Astrocyte of the spinal cord (primary cell): Measurements from ENCODE around the gene CCDC6.
A peak's percentile ranks its signal among the peaks of the same experiment; 100 is the strongest.

Experiments used
- DNase-seq: peaks from one replicate; pipeline ENCODE4 v3.0.0; 2011; ENCODE audit warnings: low read depth, low spot score
- H3K4me3 ChIP-seq: 2 replicates; pipeline ENCODE4 v1.5.1; 2011; ENCODE audit warnings: low read depth, mild to moderate bottlenecking, low read length, moderate library complexity
- CTCF ChIP-seq: IDR thresholded peaks from 2 replicates; pipeline ENCODE4 v1.5.1; 2012; ENCODE audit warnings: low read depth, mild to moderate bottlenecking, low read length, inconsistent platforms
- in situ Hi-C: cut with HindIII; loops from 2 replicates; pipeline ENCODE4 v1.10.0; 2017; ENCODE audit warnings: low sequenced_read_pairs

The CCDC6 gene

GRCh38 chr10:59922907-59923306, 16.6 kb upstream of the CCDC6 start:
- in situ Hi-C loops, result no loop called here
- no peak for TF ChIP-seq CTCF
- no peak overlapping the region for H3K4me3 ChIP-seq
- no peak for DNase-seq

DNA sequence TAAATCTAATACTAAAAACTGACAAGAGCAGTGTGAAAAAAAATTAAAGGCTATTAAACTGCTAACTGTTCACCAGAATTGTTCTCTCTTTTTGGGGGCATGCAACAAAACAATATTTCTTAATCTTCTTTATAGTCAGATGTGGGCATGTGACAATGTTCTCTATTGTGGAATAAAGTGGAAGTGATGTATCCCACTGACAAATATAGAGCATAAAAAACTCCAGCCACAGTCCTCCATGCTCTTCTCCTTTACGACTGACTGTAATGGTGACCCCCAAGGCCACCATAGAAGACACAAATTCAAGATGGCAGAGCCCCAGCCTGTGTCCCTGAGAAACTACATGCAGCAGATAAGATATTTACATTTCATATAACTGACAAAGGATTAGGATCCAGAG, 11.6 kb upstream of the CCDC6 start:
- no peak for TF ChIP-seq CTCF
- H3K4me3 ChIP-seq, result no peak overlapping the region
- no peak for DNase-seq
- in situ Hi-C loops, result no loop called here

GRCh38 chr10:59913547-59914237, 7.3 kb upstream of the CCDC6 start:
- no peak for DNase-seq
- H3K4me3 ChIP-seq, result no peak overlapping the region
- in situ Hi-C loops, result no loop called here
- TF ChIP-seq CTCF, result no peak

DNA sequence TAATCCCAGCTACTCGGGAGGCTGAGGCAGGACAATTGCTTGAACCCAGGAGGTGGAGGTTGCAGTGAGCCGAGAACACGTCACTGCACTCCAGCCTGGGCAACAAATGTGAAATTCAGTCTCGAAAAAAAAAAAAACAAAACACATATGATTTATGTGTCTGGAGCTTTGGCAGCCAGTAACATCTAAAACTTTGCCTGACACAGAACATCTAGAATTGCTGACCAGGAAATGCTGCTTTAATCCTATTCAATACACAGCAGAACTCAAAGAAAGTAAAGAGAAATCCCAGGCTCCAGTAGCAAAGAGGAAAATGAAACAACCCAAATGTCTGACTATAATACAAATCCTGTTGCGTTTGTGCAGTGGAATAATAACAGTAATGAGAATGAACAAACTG, 4.5 kb upstream of the CCDC6 start:
- H3K4me3 ChIP-seq, result no peak overlapping the region
- no peak for TF ChIP-seq CTCF
- DNase-seq, result no peak
- in situ Hi-C loops, result no loop called here

- H3K4me3 ChIP-seq, result no peak overlapping the region
- no peak for DNase-seq
- no peak for TF ChIP-seq CTCF
- in situ Hi-C loops, result no loop called here
Observed at GRCh38 chr10:59909815-59910214, 3.5 kb upstream of the CCDC6 start.

- no peak for TF ChIP-seq CTCF
- peak overlapping the region; percentile 42 for H3K4me3 ChIP-seq
- in situ Hi-C loops, result no loop called here
- no peak for DNase-seq
Observed at GRCh38 chr10:59908808-59909143, 2.4 kb upstream of the CCDC6 start.
